Stimulated activated CD8-positive, alpha-beta memory T cell treated with anti-CD3 and anti-CD28 coated beads, Interleukin-12 subunit alpha, Interleukin-12 subunit beta, amount 100 ng/mL, for 4 hours (primary cell): ENCODE results near the gene KBTBD13.
"Not testable (repeated sequence)": the region's sequence is repeated elsewhere in the genome, so short reads cannot be mapped to it uniquely, and the experiment has no call there.

Source experiments
- DNase-seq: peaks from one replicate; pipeline ENCODE4 v3.0.0-alpha.2; 2020; ENCODE audit warnings: low read depth

The KBTBD13 gene

DNA sequence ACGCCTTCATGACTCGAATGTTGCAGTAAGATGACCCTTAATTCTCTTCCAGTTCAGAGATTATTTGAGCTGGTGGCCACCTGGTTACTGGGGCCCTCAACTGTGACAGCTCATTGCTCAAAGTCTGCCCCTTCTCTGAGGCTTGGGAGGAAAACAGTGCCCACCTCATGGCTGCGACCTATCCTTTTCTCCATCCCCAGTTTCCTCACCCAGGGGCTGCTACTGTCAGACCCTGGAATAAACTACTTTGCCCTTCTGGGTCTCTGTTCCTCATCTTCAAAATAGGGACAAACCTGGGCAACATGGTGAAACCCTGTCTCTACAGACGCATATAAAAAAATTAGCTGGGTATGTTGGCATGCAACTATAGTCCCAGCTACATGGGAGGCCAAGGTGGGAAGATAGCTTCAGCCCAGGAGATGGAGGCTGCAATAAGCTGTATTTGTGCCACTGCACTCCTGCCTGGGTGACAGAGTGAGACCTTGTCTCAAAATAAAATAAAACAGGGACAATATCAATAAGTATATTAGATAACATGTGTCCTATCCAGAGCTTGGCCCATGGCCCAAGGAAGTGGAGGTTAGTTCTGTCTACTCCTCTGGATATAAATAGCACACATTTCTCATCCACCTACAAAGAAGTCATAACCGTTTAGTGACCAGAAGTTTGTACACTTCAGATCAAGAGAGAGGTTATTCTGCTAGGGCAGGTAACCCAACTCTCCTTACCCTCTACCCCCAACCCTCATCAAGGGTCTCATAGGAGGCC, 6.6 kb upstream of the KBTBD13 start:
- no peak for DNase-seq

GRCh38 chr15:65071381-65071811, 5.2 kb upstream of the KBTBD13 start:
- no peak for DNase-seq

DNA sequence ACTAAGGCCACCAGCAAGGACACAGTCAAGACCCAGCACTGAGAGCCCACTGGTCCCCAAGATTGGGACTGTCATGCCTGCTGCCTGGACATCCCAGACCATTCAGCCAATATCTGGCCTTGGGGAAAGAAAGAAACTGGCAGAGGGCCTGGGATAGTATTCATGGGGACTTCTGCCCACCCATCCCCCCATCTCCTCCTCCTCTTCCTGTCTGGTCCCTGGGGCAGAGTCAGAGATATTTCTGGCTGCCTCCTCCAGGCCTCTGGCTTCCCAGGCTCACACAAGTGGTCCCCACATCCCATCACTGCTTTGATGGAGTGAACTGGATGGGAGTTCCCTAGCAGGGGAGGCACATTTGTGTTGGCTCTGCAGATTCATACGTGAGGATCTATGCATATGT, 4.5 kb upstream of the KBTBD13 start:
- no peak for DNase-seq

DNA sequence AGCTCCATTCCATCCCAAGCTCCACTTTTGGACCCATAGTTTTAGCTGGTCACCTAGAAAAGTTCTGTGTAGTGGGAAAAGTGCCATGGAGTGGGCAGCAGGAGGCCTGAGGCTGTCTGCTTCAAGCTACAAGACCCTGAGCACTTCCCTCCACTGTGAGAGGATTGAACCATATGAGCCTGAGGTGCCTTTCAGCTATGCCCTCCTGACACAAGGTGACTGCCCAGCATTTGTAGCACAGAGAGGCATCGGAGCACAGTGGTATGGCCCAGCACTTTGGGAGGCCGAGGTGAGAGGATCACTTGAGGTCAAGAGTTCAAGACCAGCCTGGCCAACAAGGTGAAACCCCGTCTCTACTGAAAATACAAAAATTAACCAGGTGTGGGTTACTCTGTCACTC, 3.9 kb upstream of the KBTBD13 start:
- DNase-seq: no peak

DNA sequence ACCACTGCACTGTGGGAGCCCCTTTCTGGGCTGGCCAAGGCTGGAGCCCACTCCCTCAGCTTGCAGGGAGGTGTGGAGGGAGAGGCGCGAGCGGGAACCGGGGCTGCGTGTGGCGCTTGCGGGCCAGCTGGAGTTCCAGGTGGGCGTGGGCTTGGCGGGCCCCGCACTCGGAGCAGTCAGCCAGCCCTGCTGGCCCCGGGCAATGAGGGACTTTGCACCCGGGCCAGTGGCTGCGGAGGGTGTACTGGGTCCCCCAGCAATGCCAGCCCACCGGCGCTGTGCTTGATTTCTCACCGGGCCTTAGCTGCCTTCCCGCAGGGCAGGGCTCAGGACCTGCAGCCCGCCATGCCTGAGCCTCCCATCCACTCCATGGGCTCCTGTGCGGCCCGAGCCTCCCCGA, 1.6 kb upstream of the KBTBD13 start:
- DNase-seq: not testable (repeated sequence)

DNA sequence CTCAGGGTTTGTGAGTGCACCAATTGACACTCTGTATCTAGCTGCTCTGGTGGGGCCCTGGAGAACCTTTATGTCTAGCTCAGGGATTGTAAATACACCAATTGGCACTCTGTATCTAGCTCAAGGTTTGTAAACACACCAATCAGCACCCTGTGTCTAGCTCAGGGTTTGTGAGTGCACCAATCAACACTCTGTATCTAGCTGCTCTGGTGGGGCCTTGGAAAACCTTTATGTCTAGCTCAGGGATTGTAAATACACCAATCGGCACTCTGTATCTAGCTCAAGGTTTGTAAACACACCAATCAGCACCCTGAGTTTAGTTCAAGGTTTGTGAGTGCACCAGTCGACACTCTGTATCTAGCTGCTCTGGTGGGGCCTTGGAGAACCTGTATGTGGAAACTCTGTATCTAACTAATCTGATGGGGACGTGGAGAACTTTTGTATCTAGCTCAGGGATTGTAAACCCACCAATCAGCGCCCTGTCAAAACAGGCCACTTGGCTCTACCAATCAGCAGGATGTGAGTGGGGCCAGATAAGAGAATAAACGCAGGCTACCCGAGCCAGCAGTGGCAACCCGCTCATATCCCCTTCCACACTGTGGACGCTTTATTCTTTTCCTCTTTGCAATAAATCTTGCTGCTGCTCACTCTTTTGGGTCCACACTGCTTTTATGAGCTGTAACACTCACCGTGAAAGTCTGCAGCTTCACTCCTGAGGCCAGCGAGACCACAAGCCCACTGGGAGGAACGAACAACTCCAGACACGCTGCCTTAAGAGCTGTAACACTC, 745 bp upstream of the KBTBD13 start:
- DNase-seq: not testable (repeated sequence)

- DNase-seq: no peak
These were observed 890 bp downstream of the KBTBD13 start for GRCh38 chr15:65077291-65077980.

GRCh38 chr15:65077981-65078352, 1.4 kb downstream of the KBTBD13 start:
- no peak for DNase-seq

DNA sequence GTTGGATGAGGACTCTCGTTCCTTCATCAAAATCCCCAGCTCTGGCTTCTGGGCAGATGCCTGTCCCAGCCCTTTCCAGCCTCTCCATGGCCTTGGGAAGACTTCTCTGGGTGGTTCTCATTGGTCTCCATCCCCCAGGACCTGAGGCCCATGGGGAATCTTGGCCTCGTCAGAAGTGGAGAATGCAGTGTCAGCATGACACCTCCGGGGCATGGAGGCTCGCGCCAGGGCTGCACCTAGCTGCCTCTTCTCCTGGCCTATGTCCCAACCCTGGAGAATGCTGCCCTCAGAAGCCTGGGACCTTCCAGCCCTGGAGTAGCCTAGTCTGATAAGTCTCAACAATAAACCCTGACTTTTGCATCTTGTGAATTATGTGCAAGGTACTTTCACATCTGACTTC, 3.0 kb downstream of the KBTBD13 start:
- DNase-seq: no peak

GRCh38 chr15:65081270-65081669, 4.7 kb downstream of the KBTBD13 start:
- no peak for DNase-seq

GRCh38 chr15:65081758-65082157, 5.2 kb downstream of the KBTBD13 start:
- DNase-seq: no peak

- DNase-seq: no peak
These were observed 5.9 kb downstream of the KBTBD13 start for GRCh38 chr15:65082303-65082953.

- no peak for DNase-seq
These were observed 6.7 kb downstream of the KBTBD13 start for GRCh38 chr15:65083262-65083701.

GRCh38 chr15:65084500-65085206, 8.1 kb downstream of the KBTBD13 start:
- no peak for DNase-seq

- no peak for DNase-seq
These were observed 8.7 kb downstream of the KBTBD13 start for GRCh38 chr15:65085207-65085753.

GRCh38 chr15:65085990-65086679, 9.6 kb downstream of the KBTBD13 start:
- no peak for DNase-seq

- no peak for DNase-seq
These were observed 10.2 kb downstream of the KBTBD13 start for GRCh38 chr15:65086680-65087111.

DNA sequence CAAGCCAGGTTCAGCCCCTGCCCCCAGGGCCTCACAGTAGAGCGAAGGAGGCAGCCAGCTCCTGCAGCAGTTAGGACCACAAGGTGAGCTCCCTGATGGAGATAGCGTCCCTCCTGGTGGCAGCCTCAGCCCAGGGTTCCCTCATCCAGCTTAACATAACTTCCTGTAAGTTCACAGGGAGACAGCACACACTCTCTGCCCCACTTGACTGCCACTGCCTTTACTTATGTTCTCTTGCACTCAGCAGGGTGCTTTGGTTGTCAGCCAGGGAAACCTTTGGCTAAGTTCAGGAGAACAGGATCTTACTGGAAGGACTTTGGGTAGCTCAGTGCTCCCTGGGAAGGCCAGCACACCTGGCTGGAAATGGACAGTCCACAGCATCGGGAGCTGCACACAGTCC, 10.9 kb downstream of the KBTBD13 start:
- DNase-seq: no peak

DNA sequence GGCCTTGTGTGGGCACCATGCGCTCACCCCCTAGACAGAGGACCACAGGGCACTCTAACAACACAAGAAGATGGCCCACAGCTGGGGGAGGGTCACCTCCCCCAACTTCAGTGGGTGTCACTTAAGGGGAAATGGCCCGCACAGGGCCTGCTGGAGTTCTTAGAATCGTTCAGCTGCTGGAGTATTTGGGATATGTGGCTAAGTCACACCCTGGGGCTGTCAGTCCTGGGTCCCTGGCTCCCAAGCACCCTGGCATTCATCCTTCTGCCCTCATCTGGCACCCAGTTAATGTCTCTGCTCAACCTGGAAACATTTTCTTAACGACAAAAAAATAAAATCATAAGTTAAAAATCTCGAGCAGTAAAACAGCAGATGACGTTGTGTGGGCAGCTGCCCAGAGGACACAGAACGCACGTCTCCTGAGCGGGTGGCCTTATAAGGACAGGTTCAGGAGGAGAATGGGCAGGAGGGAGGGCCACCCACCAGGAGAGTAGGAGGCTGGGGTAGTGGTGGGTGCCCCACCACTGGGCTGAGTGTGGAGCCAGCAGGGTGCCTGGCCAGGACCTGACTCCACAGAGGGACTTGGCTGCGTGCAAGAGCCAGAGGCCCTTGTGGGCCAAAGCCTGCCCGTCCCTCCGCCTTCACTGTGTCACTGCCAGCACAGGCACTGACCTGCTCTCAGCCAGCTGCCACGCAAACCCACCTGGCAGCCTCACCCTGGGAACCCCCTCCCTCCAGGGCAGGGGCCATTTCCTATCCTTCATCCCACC, 11.5 kb downstream of the KBTBD13 start:
- DNase-seq: no peak

- no peak for DNase-seq
These were observed 12.1 kb downstream of the KBTBD13 start for GRCh38 chr15:65088643-65089021.
